Neural crest cell (in vitro differentiated cells): Measurements from ENCODE around the gene ZSWIM1. TPM values are rescaled to one million over a fixed set of nuclear protein-coding genes. Genes with fewer than 3 reads are reported as not detected.
A peak's percentile ranks its signal among the peaks of the same experiment; 100 is the strongest.

Source experiments
- DNase-seq: peaks from one replicate; pipeline ENCODE4 v3.0.0; 2021; ENCODE audit warnings: low read depth, mixed read lengths, low spot score
- H3K27ac Mint-ChIP-seq: one replicate; pipeline ENCODE4 v1.8.0; 2021; ENCODE audit warnings: mild to moderate bottlenecking, mixed read lengths; ENCODE audit not compliant: unreplicated experiment
- H3K27me3 Mint-ChIP-seq: 2 replicates; pipeline ENCODE4 v1.8.0; 2021; ENCODE audit warnings: low read depth, mild to moderate bottlenecking, mixed read lengths
- H3K36me3 Mint-ChIP-seq: 2 replicates; pipeline ENCODE4 v1.8.0; 2021; ENCODE audit warnings: low read depth, mild to moderate bottlenecking, mixed read lengths
- H3K4me1 Mint-ChIP-seq: 2 replicates; pipeline ENCODE4 v1.8.0; 2021; ENCODE audit warnings: mixed read lengths
- H3K4me3 Mint-ChIP-seq: one replicate; pipeline ENCODE4 v1.8.0; 2021; ENCODE audit warnings: mild to moderate bottlenecking, mixed read lengths
- H3K9me3 Mint-ChIP-seq: 2 replicates; pipeline ENCODE4 v1.8.0; 2021; ENCODE audit warnings: mixed read lengths
- CTCF ChIP-seq: fragments of 200-600 bp; sonication (generic); conservative IDR thresholded peaks from 2 replicates; pipeline ENCODE4 v1.5.0; 2021; ENCODE audit warnings: antibody characterized with exemption, mild to moderate bottlenecking
- total RNA-seq: library from RNA; stranded (reverse); gene quantifications from 2 replicates; pipeline ENCODE4 v1.2.1, GENCODE V29; 2021

Gene ZSWIM1
- total RNA-seq, 1 donor from 2014 or later = 16.6 TPM

- H3K27me3 Mint-ChIP-seq = no peaks in the 10 kb centered on the region
- peaks cover 3% of the 10 kb centered on the region for H3K36me3 Mint-ChIP-seq
- peak overlapping the region; percentile 62 for H3K27ac Mint-ChIP-seq
- H3K4me1 Mint-ChIP-seq = no peaks in the 10 kb centered on the region
- DNase-seq = no peak
- TF ChIP-seq CTCF = no peak
- H3K9me3 Mint-ChIP-seq = no peaks in the 10 kb centered on the region
- H3K4me3 Mint-ChIP-seq = no peak overlapping the region
Observed at GRCh38 chr20:45842169-45842812, 38.7 kb upstream of the ZSWIM1 start.

GRCh38 chr20:45843506-45843905, 37.5 kb upstream of the ZSWIM1 start:
- TF ChIP-seq CTCF = no peak
- no peaks in the 10 kb centered on the region for H3K9me3 Mint-ChIP-seq
- H3K27me3 Mint-ChIP-seq = no peaks in the 10 kb centered on the region
- H3K27ac Mint-ChIP-seq = no peak overlapping the region
- DNase-seq = no peak
- no peaks in the 10 kb centered on the region for H3K4me1 Mint-ChIP-seq
- H3K4me3 Mint-ChIP-seq = no peak overlapping the region
- peaks cover 3% of the 10 kb centered on the region for H3K36me3 Mint-ChIP-seq

- Mint-ChIP-seq H3K4me3 (no peak overlapping the region), H3K27ac (no peak overlapping the region), H3K36me3 (peaks cover 3% of the 10 kb centered on the region), H3K27me3 (no peaks in the 10 kb centered on the region), H3K9me3 (no peaks in the 10 kb centered on the region), H3K4me1 (no peaks in the 10 kb centered on the region)
- TF ChIP-seq CTCF = no peak
- DNase-seq = no peak
Observed at GRCh38 chr20:45845452-45845851, 35.6 kb upstream of the ZSWIM1 start.

- no peak for TF ChIP-seq CTCF
- Mint-ChIP-seq H3K9me3 (no peaks in the 10 kb centered on the region), H3K36me3 (peaks cover 3% of the 10 kb centered on the region), H3K27ac (no peak overlapping the region), H3K27me3 (no peaks in the 10 kb centered on the region), H3K4me1 (no peaks in the 10 kb centered on the region), H3K4me3 (no peak overlapping the region)
- no peak for DNase-seq
Observed at GRCh38 chr20:45848421-45848820, 32.6 kb upstream of the ZSWIM1 start.

GRCh38 chr20:45848969-45849582, 32.0 kb upstream of the ZSWIM1 start:
- DNase-seq = no peak
- Mint-ChIP-seq H3K36me3 (peaks cover 3% of the 10 kb centered on the region), H3K4me1 (no peaks in the 10 kb centered on the region), H3K27me3 (no peaks in the 10 kb centered on the region), H3K27ac (no peak overlapping the region), H3K9me3 (no peaks in the 10 kb centered on the region), H3K4me3 (no peak overlapping the region)
- TF ChIP-seq CTCF = no peak
